BLaER1 treated with 17β-estradiol and CSF1 and Interleukin-3, amounts not matched to agents 10 nM and 100 nM (cell line): ENCODE measurements around the gene TNXB.
"Not testable (repeated sequence)": the region's sequence is repeated elsewhere in the genome, so short reads cannot be mapped to it uniquely, and the experiment has no call there.

Source experiments
- H3K27ac ChIP-seq, 11 experiments: shearing (Covaris generic); formaldehyde crosslinking; 2 replicates each; pipeline ENCODE4 v1.8.1; 2022
- H3K27me3 ChIP-seq, 11 experiments: shearing (Covaris generic); formaldehyde crosslinking; 2 replicates each; pipeline ENCODE4 v1.8.1; 2022
- H3K36me3 ChIP-seq, 11 experiments: shearing (Covaris generic); formaldehyde crosslinking; 2 replicates each; pipeline ENCODE4 v1.8.1; 2022
- H3K4me1 ChIP-seq, 10 experiments: shearing (Covaris generic); formaldehyde crosslinking; 2 replicates each; pipeline ENCODE4 v1.8.1; 2022
- H3K4me2 ChIP-seq, 11 experiments: shearing (Covaris generic); formaldehyde crosslinking; 2 replicates each; pipeline ENCODE4 v1.8.1; 2022
- H3K4me3 ChIP-seq, 10 experiments: shearing (Covaris generic); formaldehyde crosslinking; 2 replicates each; pipeline ENCODE4 v1.8.1; 2022
- H3K9ac ChIP-seq, 11 experiments: shearing (Covaris generic); formaldehyde crosslinking; 2 replicates each; pipeline ENCODE4 v1.8.1; 2022
- H3K9me3 ChIP-seq, 11 experiments: shearing (Covaris generic); formaldehyde crosslinking; replicated peaks in 1 of 11; 2 replicates each; pipeline ENCODE4 v1.8.1; 2022
- H4K20me1 ChIP-seq, 11 experiments: shearing (Covaris generic); formaldehyde crosslinking; 2 replicates each; pipeline ENCODE4 v1.8.1; 2022
- Cebpa-rat ChIP-seq, 11 experiments: shearing (Covaris generic); IDR thresholded peaks; 2 replicates each; pipeline ENCODE4 v1.8.1; 2022

The TNXB gene

DNA sequence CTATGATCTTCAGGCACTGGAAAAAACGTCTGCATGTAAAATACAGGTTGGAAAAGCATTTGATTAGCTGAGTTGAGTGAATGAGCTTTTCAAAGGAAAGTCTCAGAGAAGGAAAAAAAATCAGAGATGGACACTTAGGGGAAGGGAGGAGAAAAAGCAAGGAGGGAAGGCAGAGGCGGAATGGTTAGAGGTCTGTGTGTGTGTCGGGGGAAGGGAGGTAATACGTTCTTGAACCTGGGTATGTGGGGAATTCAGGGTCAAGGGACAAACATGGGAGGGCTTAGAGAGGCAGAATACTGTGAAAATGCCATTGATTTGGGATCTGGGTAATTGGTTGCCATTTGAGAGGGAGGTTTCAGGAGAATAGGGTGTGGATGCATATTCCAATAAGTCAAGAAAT lies 37.5 kb upstream of the TNXB start:
- no peak overlapping the region for H3K4me2 ChIP-seq
- TF ChIP-seq Cebpa-rat (IDR thresholded peaks at IDR 0.05): no peak
- H3K4me1 ChIP-seq: peaks cover 0 to 6% (median 1%) of the 10 kb centered on the region in 10 experiments; a peak in 6 of 20 replicates
- peaks cover 0 to 9% (median 6%) of the 10 kb centered on the region in 11 experiments; a peak in 8 of 22 replicates for H3K9me3 ChIP-seq
- no peak overlapping the region for H3K4me3 ChIP-seq
- H3K27me3 ChIP-seq: peaks cover 0 to 19% (median 8%) of the 10 kb centered on the region in 11 experiments; a peak in 10 of 22 replicates
- no peak overlapping the region for H3K27ac ChIP-seq
- no peaks in the 10 kb centered on the region for H3K36me3 ChIP-seq
- no peak overlapping the region for H3K9ac ChIP-seq
- no peaks in the 10 kb centered on the region for H4K20me1 ChIP-seq

GRCh38 chr6:32146287-32146686 lies 37.1 kb upstream of the TNXB start:
- no peak overlapping the region for H3K27ac ChIP-seq
- H4K20me1 ChIP-seq: no peaks in the 10 kb centered on the region
- no peaks in the 10 kb centered on the region for H3K36me3 ChIP-seq
- TF ChIP-seq Cebpa-rat (IDR thresholded peaks at IDR 0.05): no peak
- peaks cover 0 to 19% (median 8%) of the 10 kb centered on the region in 11 experiments; a peak in 10 of 22 replicates for H3K27me3 ChIP-seq
- H3K4me3 ChIP-seq: no peak overlapping the region
- H3K9ac ChIP-seq: no peak overlapping the region
- no peak overlapping the region for H3K4me2 ChIP-seq
- peaks cover 0 to 7% (median under 1%) of the 10 kb centered on the region in 10 experiments; a peak in 6 of 20 replicates for H3K4me1 ChIP-seq
- H3K9me3 ChIP-seq: peaks cover 0 to 9% (median 6%) of the 10 kb centered on the region in 11 experiments; a peak in 8 of 22 replicates

DNA sequence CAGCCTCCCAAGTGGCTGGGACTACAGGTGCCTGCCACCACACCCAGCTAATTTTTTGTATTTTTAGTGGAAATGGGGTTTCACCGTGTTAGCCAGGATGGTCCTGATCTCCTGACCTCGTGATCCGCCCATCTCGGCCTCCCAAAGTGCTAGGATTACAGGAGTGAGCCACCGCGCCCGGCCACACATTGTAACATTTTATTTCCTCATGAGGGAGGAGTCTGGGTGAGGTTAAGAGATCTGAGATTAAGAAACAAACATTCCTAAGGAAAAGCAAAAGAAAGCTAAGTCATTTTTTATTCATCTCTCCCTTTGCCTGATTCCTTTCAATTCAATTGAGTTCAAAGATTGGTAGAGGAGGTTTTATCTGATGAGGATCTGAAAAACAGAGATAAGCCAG lies 35.1 kb upstream of the TNXB start:
- peaks cover 0 to 19% (median 8%) of the 10 kb centered on the region in 11 experiments; a peak in 9 of 22 replicates for H3K27me3 ChIP-seq
- H4K20me1 ChIP-seq, H3K36me3 ChIP-seq, H3K4me1 ChIP-seq, H3K9me3 ChIP-seq, H3K4me2 ChIP-seq, H3K27ac ChIP-seq, H3K9ac ChIP-seq, H3K4me3 ChIP-seq: not testable (repeated sequence)

DNA sequence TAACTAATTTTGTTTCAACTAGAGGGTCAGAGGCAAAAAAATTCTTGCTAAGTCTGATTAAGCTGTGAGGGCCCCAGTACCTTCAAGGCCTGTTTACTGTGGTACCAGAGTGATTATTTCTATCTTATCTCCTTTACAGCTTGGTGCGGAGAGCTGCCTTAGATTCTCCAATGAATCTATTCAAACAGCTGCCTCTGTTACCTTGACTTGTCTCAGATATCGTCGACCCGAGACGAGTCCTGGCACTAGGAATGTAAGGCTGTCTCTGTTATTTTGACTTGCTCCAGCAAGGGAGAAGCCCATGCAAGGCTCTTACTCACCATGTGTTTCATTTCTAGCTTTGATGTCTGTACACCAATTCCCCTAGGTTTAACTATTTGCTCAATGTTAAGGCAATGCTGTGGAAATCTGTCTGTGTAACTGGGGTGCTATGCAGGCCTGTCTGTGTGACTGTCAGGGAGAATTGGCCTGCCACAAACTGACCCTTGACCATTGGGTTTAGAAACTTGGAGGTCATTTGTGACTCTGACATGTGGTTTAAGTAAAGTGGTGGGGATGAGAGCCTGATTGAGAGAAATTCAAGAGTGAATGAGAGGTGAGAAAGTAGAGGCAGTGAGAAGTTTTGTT lies 31.4 kb upstream of the TNXB start:
- no peak overlapping the region for H3K9ac ChIP-seq
- no peaks in the 10 kb centered on the region for H4K20me1 ChIP-seq
- no peaks in the 10 kb centered on the region for H3K9me3 ChIP-seq
- H3K36me3 ChIP-seq: no peaks in the 10 kb centered on the region
- TF ChIP-seq Cebpa-rat (IDR thresholded peaks at IDR 0.05): no peak
- no peak overlapping the region for H3K4me2 ChIP-seq
- no peak overlapping the region for H3K4me3 ChIP-seq
- H3K27me3 ChIP-seq: no peaks in the 10 kb centered on the region
- H3K4me1 ChIP-seq: peaks cover 0 to 7% (median 0%) of the 10 kb centered on the region in 10 experiments; a peak in 4 of 20 replicates
- H3K27ac ChIP-seq: no peak overlapping the region

DNA sequence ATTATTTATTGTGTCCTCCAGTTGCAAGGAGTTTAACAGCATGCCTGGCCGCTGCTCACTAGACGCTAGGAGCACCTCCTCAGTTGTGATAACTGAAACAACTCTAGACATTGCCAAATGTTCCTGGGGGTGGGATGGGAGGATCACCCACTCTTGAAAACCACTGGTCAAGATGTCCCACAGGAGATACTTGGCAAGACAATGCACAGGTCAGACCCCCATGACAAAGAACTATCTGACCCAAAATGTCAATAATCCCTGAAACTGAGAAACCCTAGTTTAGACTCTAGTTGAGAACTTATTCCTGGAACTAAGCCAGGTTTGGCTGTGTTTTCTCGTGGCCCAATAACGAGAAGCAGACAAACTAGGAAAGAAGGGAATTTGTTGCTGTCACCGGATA lies 30.5 kb upstream of the TNXB start:
- H3K4me1 ChIP-seq: peaks cover 0 to 7% (median 0%) of the 10 kb centered on the region in 10 experiments; a peak in 4 of 20 replicates
- no peaks in the 10 kb centered on the region for H3K36me3 ChIP-seq
- no peak overlapping the region for H3K9ac ChIP-seq
- H4K20me1 ChIP-seq: no peaks in the 10 kb centered on the region
- H3K9me3 ChIP-seq: no peaks in the 10 kb centered on the region
- no peaks in the 10 kb centered on the region for H3K27me3 ChIP-seq
- no peak for TF ChIP-seq Cebpa-rat (IDR thresholded peaks at IDR 0.05)
- no peak overlapping the region for H3K27ac ChIP-seq
- no peak overlapping the region for H3K4me2 ChIP-seq
- H3K4me3 ChIP-seq: no peak overlapping the region

GRCh38 chr6:32137454-32137853 lies 28.3 kb upstream of the TNXB start:
- no peak for TF ChIP-seq Cebpa-rat (IDR thresholded peaks at IDR 0.05)
- Histone ChIP-seq H4K20me1 (no peaks in the 10 kb centered on the region), H3K27ac (no peak overlapping the region)

DNA sequence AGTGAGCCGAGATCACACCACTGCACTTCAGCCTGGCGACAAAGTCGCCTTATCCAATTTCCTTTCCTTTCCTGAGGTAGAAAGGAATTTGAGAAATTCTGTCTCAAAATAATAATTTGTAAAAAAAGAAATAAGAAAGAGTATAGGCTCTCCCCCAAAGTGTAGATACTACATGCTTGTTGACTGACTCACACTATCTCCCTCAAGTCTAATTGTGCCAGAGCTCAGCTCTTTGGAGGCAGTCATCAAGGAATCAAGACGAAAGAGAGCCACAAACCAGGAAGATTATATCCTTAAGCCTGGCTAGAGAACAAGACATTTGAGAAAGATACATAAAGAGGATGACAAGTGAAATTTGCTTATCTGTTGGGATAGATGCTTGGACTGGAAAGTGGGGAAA lies 24.6 kb upstream of the TNXB start:
- no peak overlapping the region for H3K4me3 ChIP-seq
- no peak overlapping the region for H3K9ac ChIP-seq
- H3K27me3 ChIP-seq: no peaks in the 10 kb centered on the region
- no peak for TF ChIP-seq Cebpa-rat (IDR thresholded peaks at IDR 0.05)
- no peak overlapping the region for H3K4me2 ChIP-seq
- no peak overlapping the region for H3K27ac ChIP-seq
- H3K4me1 ChIP-seq: peaks cover 9 to 17% (median 11%) of the 10 kb centered on the region in 10 experiments
- H4K20me1 ChIP-seq: no peaks in the 10 kb centered on the region
- H3K9me3 ChIP-seq: no peaks in the 10 kb centered on the region
- no peaks in the 10 kb centered on the region for H3K36me3 ChIP-seq

More at GRCh38 chr6:32137454-32137853, 28.3 kb upstream of the TNXB start:
- Histone ChIP-seq H3K36me3 (no peaks in the 10 kb centered on the region), H3K9me3 (no peaks in the 10 kb centered on the region), H3K4me2 (no peak overlapping the region), H3K9ac (no peak overlapping the region), H3K4me3 (no peak overlapping the region), H3K27me3 (no peaks in the 10 kb centered on the region), H3K4me1 (peaks cover 0 to 7% (median 0%) of the 10 kb centered on the region in 10 experiments; a peak in 4 of 20 replicates)

DNA sequence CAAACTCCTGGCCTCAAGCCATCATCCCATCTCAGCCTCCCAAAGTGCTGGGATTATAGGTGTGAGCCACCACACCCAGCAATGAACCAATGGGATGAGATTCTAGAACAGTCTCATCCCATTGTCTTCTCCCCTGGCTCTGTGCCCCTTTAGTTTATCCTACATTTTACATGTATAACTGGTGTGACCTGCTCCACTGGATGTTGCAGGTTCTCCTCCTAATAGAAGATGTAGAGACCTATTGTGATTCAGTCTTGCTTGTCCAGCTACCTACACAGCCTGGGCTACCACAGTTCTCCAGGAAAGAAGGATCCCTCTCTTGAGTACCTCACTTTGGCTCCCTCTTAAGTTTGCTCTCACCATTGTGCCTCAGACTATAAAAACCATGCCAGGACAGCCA lies 23.0 kb upstream of the TNXB start:
- Histone ChIP-seq H4K20me1 (no peaks in the 10 kb centered on the region), H3K9ac (no peak overlapping the region), H3K9me3 (no peaks in the 10 kb centered on the region), H3K27ac (no peak overlapping the region), H3K4me1 (peaks cover 16 to 26% (median 20%) of the 10 kb centered on the region in 10 experiments), H3K27me3 (no peaks in the 10 kb centered on the region), H3K4me3 (no peak overlapping the region), H3K4me2 (no peak overlapping the region), H3K36me3 (no peaks in the 10 kb centered on the region; a peak in 1 of 22 replicates)
- no peak for TF ChIP-seq Cebpa-rat (IDR thresholded peaks at IDR 0.05)

GRCh38 chr6:32131439-32131948 lies 22.4 kb upstream of the TNXB start:
- Histone ChIP-seq H3K27ac (no peak overlapping the region), H3K9me3 (no peaks in the 10 kb centered on the region)

More at GRCh38 chr6:32131439-32131948, 22.4 kb upstream of the TNXB start:
- H4K20me1 ChIP-seq: no peaks in the 10 kb centered on the region
- H3K36me3 ChIP-seq: peaks cover 0 to 6% (median 3%) of the 10 kb centered on the region in 11 experiments; a peak in 19 of 22 replicates
- H3K4me1 ChIP-seq: peaks cover 22 to 32% (median 26%) of the 10 kb centered on the region in 10 experiments
- H3K9ac ChIP-seq: no peak overlapping the region
- H3K4me2 ChIP-seq: no peak overlapping the region
- no peak for TF ChIP-seq Cebpa-rat (IDR thresholded peaks at IDR 0.05)
- no peak overlapping the region for H3K4me3 ChIP-seq
- no peaks in the 10 kb centered on the region for H3K27me3 ChIP-seq
